ENCODE results near the gene GRIA2.
A peak's percentile ranks its signal among the peaks of the same experiment; 100 is the strongest.
"Not testable (repeated sequence)": the region's sequence is repeated elsewhere in the genome, so short reads cannot be mapped to it uniquely, and the experiment has no call there.

The GRIA2 gene

DNA sequence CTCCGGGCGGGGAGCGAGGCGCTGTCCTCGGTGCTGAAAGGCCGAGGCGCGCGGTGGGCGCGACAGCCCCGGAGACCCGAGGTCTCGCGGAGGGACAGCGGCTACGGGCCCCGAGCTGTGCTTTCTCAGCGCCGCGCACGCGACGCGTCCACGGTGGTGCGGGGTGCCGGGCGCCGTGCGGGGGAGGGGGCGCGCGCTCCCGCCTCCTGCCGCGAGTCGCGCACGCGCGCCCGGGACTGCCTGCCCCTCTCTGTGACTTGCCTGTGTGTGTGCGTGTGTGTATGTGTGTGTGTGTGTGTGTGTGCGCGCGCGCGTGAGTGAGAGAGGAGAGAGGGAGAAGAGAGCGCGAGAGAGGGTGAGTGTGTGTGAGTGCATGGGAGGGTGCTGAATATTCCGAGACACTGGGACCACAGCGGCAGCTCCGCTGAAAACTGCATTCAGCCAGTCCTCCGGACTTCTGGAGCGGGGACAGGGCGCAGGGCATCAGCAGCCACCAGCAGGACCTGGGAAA, at the start of gene GRIA2:
GRIA2 (plus strand) TSS at position 358 of the 511 bp plus-strand sequence. CDS start 315 bp downstream, outside the sequence.
- no peak for DNase-seq

GRCh38 chr4:157172011-157172410, 48.5 kb upstream of the GRIA2 start:
- DNase-seq = no peak

GRCh38 chr4:157180268-157180667, 40.3 kb upstream of the GRIA2 start:
- not testable (repeated sequence) for DNase-seq

GRCh38 chr4:157184300-157184699, 36.2 kb upstream of the GRIA2 start:
- no peak for DNase-seq

DNA sequence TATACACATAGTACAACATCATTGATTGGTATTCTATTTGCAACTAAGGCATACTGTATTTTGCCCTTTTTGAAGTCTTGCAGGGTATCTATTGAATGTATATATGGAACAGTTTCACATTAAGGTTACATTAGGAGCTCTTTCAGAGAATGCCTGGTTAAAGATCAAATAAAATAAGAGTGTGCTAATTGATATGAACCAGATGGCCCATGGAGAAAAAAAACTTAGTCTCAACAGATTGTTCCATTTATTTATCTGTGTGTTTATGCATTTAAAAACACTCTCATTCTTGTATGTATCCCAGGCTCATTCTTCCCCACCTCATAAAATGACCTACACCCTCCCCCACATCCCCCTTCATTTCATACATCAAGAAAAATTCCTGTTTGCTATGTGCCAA, 35.2 kb upstream of the GRIA2 start:
- DNase-seq = no peak

- DNase-seq = no peak
These were observed 25.2 kb upstream of the GRIA2 start for GRCh38 chr4:157195374-157195773.

- no peak for DNase-seq
These were observed 24.5 kb upstream of the GRIA2 start for GRCh38 chr4:157196046-157196445.

- peak in 1 of 2 donors; percentile 5 for DNase-seq
These were observed 15.8 kb upstream of the GRIA2 start for GRCh38 chr4:157204634-157205244.

DNA sequence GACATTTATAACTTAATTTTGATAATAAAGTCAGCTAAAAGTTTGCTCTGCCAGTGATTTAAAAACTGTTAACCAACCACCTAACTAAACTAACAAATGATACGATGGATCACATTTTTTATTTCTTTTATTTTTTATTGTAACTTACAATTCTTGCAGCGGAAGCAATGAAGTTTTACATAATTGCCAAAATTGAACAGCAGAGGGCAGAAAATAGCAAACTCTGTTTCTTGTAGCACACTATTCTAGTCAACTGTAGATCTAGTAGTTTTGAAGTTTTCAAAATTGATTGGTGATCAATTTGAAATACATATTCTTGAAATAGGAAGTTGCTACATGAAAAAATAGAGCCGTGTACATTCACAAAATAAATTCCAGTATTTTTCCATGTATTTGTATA, 2.8 kb upstream of the GRIA2 start:
- no peak for DNase-seq

- no peak for DNase-seq
These were observed 687 bp upstream of the GRIA2 start for GRCh38 chr4:157219711-157220370.

DNA sequence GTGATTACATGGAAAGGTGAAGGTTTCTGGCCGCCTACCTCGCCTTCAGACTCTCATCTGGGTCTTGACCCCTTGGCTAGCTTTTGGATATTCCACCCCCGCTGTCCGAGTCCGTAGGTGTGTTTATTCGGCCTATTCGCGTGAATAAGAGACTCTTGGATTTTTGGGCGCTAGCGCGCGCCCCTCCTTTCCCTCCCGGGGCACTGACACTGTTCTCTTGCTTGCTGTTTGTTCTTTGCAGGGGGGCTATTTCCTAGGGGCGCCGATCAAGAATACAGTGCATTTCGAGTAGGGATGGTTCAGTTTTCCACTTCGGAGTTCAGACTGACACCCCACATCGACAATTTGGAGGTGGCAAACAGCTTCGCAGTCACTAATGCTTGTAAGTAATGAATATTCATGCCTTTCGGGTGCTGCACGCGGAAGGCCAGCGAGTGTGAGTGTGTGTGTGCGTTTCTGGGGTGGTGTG, 932 bp downstream of the GRIA2 start:
- DNase-seq = no peak

DNA sequence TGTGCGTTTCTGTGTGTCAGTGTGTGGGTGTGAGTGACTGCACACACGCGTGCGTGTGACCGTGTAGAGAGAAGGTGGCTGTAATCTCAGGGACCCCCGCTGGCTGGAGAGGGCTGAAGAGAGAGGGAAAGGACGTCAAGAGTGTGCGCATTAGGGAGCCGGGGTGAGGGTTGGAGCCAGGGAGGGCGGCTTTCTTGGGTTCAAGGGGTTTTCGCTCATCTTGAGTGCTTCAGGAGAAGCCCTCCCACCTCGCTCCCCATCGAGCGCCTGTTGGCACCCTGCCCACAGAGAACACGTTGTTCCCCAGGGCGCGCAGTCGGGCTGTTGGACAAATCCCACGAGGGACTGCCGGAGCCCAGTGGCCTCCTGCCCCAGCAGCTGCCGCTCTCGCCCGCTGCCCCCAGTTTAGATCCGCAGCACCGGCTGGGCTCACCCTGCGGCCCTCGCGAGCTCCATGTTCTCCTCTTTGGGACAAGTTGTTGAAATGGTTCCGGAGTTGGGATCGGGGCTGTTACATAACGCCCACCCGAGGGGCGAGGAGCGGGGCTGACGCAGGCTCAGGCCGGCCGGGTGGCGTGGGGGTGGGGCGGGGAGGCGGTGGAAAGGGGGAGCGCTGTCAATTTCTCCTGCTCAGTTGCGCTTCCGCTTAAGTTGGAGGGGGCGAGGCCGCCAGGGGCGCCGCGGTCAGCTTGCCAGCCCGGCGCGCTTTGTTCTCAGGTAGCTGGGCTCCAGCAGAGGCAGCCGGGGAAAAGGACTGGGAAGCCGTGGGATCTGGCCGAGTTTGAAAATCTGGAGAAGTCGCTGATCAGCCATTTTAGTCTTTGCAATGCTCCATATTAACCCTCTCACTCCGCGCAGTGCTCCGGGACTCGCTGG, 1.6 kb downstream of the GRIA2 start:
- DNase-seq = no peak

- DNase-seq = no peak
These were observed 2.2 kb downstream of the GRIA2 start for GRCh38 chr4:157222771-157223160.

DNA sequence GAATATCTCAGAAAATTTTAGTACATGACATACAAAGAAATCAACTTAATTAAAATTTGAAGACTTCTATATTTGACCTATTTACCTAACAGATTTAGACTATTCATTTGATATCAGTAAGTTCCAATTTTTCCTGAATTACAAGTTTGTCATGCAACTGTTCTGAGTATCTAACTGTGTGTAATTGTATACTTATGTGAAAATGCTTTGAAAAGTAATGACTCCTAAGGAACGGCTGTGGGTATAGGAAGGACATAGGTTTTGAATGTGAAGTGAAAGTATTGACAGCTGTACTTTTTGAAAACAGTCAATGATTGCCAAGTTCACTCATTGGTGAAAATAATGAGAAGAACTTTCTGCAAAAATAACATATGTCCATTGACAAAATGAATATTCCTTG, 2.9 kb downstream of the GRIA2 start:
- DNase-seq = no peak

DNA sequence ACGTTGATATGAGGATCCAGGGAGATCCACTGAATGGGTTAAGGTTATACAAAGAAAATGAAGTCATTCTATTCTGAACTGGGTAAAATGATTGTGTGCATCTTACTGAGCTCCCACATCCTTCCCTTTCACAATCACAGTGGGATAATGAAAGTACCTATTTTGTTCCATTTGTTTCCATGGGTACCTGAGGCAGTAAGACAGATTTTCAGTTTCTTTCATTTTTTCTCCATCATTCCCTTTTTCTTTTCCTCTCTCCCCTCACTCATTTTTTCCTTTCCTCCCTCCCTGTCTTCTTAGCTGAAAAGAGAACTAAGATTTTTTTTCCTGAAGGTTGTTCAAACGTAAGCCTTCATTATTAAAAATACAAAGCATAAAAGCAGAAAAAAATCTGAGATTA, 4.6 kb downstream of the GRIA2 start:
- no peak for DNase-seq

DNA sequence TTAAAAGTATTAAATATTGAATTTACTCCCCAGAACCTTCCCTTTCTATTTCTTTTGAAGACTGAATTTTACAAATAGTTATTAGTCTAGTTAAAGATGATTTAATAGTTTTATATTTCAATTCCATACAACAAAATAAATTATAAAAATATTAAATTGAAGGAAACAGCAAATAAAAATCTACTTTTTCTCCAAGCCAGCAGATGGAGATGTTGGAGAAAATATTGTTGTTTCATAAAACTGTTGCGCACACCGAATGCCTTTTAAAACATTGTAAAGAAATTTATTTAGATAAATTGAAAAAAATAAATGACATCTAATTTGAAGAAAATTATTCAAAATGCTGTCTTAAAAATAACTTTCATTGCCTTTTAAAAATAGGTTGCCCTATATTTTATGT, 5.5 kb downstream of the GRIA2 start:
- DNase-seq = no peak

- DNase-seq = no peak
These were observed 6.1 kb downstream of the GRIA2 start for GRCh38 chr4:157226601-157227000.

DNA sequence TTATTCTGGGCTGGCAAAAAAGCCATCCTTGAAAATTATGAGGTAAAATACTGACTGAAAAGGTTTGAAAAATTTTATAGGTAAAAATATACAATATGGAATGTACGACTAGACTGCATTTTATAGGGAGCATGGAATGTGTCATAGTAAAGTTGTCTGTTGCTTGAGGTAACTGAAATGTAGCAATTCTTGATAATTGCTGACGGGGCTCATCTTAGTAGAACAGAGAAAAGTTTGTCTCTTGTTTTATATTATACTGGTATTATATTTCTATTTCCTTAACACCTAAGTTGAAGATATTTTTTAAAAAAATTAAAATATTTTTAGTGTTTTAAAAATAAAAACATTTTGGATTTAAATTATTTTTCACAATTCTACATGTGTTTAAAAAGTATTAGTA, 11.0 kb downstream of the GRIA2 start:
- no peak for DNase-seq

GRCh38 chr4:157242871-157243270, 22.3 kb downstream of the GRIA2 start:
- DNase-seq = no peak

DNA sequence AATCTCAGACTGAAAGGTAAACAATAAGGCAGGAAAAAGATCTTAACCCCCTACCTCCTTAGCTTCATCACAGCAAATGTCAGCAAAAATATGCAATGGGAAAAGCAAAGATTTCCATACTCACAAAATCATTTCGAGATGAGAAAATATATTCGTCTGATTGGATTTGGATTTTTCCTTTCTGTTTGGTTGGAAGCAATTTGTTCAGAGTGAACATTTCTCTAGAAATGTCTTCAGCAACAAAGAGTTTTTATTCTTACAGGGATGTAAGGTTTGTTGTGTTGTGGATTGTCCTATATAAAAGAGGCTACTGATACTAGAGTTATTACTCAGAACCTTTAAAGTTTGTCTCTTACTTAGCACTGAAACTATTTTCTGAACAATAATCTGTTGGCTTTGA, 23.8 kb downstream of the GRIA2 start:
- DNase-seq = no peak

GRCh38 chr4:157245351-157245750, 24.8 kb downstream of the GRIA2 start:
- no peak for DNase-seq

DNA sequence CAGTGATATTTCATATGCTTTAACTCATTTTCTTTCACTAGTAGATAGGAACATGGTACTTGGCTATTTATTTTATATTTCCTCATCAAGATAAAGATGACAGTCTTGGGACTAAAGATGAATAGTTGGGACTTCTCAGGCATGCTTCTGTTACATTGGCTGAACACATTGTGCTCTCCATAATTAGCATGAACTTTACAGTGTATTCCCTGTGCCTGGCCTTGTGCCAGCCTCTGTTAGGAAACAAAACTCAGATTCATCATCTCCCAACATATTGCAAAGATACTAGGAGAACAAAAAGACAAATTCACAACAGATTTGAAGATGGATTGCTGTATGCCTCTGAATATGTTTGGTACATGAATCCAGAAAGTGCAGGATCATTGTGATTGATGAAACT, 26.4 kb downstream of the GRIA2 start:
- no peak for DNase-seq

GRCh38 chr4:157258165-157258564, 37.6 kb downstream of the GRIA2 start:
- DNase-seq = not testable (repeated sequence)

- DNase-seq = no peak
These were observed 44.8 kb downstream of the GRIA2 start for GRCh38 chr4:157265281-157265680.

Data from bone marrow (tissue), 2 donors.